CD4-positive, alpha-beta memory T cell (primary cell): ENCODE measurements around the gene TNIP1. TPM values are rescaled to one million over a fixed set of nuclear protein-coding genes. Genes with fewer than 3 reads are reported as not detected.

Experiments
- CTCF ChIA-PET: fragments of 350-600 bp; sonication (Branson Sonifier 250); formaldehyde crosslinking; loops from one replicate; lab custom pipeline; 2021; ENCODE audit warnings: inconsistent platforms; ENCODE audit not compliant: partially characterized antibody; lab: Charles Lee
- POLR2A ChIA-PET: fragments of 350-600 bp; sonication (Branson Sonifier 250); formaldehyde crosslinking; loops from one replicate; lab custom pipeline; 2021; ENCODE audit not compliant: partially characterized antibody; lab: Charles Lee
- DNase-seq, 5 donors: peaks; one replicate each; pipeline versions ENCODE4 v3.0.0 to v3.0.0-alpha.2; 2020 to 2022; ENCODE audit warnings: mixed read lengths in 1 of 5
- H3K27ac ChIP-seq: one replicate; pipeline ENCODE4 v1.7.0; 2013; ENCODE audit warnings: low read depth, low read length
- H3K27me3 ChIP-seq: 2 replicates; pipeline ENCODE4 v1.7.0; 2013; ENCODE audit warnings: mild to moderate bottlenecking, low read length, moderate library complexity; ENCODE audit not compliant: insufficient read depth
- H3K36me3 ChIP-seq: 2 replicates; pipeline ENCODE4 v1.7.0; 2013; ENCODE audit warnings: mild to moderate bottlenecking, low read length, moderate library complexity; ENCODE audit not compliant: insufficient read depth
- H3K4me1 ChIP-seq: 2 replicates; pipeline ENCODE4 v1.7.0; 2013; ENCODE audit warnings: mild to moderate bottlenecking, low read length, moderate library complexity; ENCODE audit not compliant: insufficient read depth
- H3K4me3 ChIP-seq, 2 donors: one replicate each; pipeline ENCODE4 v1.7.0; 2013; ENCODE audit warnings: low read length in 2 of 2, mild to moderate bottlenecking in 1 of 2
- H3K9me3 ChIP-seq, 2 donors: one replicate each; pipeline ENCODE4 v1.7.0; 2013; ENCODE audit warnings: low read length in 2 of 2, control low read depth in 1 of 2; ENCODE audit not compliant: control insufficient read depth in 1 of 2
- H3K27ac Mint-ChIP-seq, 7 donors: one replicate each; pipeline ENCODE4 v1.8.0; 2020 to 2021; ENCODE audit warnings: mixed read lengths in 7 of 7, mild to moderate bottlenecking in 6 of 7, inconsistent platforms in 3 of 7, moderate library complexity in 3 of 7
- H3K27me3 Mint-ChIP-seq, 2 donors: one replicate each; pipeline ENCODE4 v1.8.0; 2020 to 2021; ENCODE audit warnings: mixed read lengths in 2 of 2
- H3K36me3 Mint-ChIP-seq, 2 donors: one replicate each; pipeline ENCODE4 v1.8.0; 2020 to 2021; ENCODE audit warnings: mixed read lengths in 2 of 2, inconsistent platforms in 1 of 2, mild to moderate bottlenecking in 1 of 2
- H3K4me1 Mint-ChIP-seq, 4 donors: one replicate each; pipeline ENCODE4 v1.8.0; 2020 to 2021; ENCODE audit warnings: mixed read lengths in 4 of 4, mild to moderate bottlenecking in 1 of 4
- H3K4me3 Mint-ChIP-seq, 8 donors: one replicate each; pipeline ENCODE4 v1.8.0; 2020 to 2021; ENCODE audit warnings: mixed read lengths in 8 of 8, mild to moderate bottlenecking in 7 of 8, moderate library complexity in 6 of 8, inconsistent platforms in 3 of 8
- H3K9me3 Mint-ChIP-seq, 8 donors: one replicate each; pipeline ENCODE4 v1.8.0; 2020 to 2021; ENCODE audit warnings: mixed read lengths in 8 of 8, mild to moderate bottlenecking in 5 of 8, inconsistent platforms in 3 of 8, moderate library complexity in 1 of 8
- intact Hi-C: fragments of 100-400 bp; cut with micrococcal nuclease; formaldehyde crosslinking; loops from one replicate; pipeline ENCODE4 v1.15.1; 2023
- polyA plus RNA-seq, 2 donors: library from polyadenylated mRNA; unstranded; fragments of 300-500 nt; fragmentation: Illumina TruSeq; gene quantifications; one replicate each; pipeline ENCODE4 v1.2.3, GENCODE V29; 2021
- total RNA-seq, 2 experiments: library from RNA; stranded (reverse); gene quantifications; one replicate each; pipeline ENCODE4 v1.2.3, GENCODE V29; 2021

TNIP1 gene
- total and polyA plus RNA-seq, 4 experiments from 2014 or later: 31.5 to 233 (median 149) TPM

DNA sequence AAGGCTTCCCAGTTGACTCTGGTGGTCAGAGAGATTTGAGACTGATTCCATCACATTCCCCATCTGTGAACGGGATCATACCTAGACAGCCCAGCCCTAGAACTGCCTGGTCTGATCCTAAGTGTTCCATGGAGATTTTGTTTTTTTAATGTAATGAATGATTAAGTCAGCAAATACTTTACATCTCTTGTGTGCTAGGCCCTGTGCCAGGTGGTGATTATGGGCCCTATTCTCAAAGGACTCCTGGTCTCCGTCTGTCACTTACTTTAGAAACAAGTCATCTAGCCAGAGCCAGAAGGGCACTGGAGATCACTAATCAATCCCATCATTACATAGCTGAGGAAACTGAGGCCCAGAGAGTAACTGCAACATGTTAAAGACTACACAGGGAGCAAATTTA lies 61.5 kb downstream of the TNIP1 start:
- H3K27ac ChIP-seq: no peak overlapping the region
- CTCF ChIA-PET: interaction anchor here (1.6 kb wide), 1 partner anchor 96 kb away, joined by 6 read pairs; no protein-coding TSS in a partner anchor

DNA sequence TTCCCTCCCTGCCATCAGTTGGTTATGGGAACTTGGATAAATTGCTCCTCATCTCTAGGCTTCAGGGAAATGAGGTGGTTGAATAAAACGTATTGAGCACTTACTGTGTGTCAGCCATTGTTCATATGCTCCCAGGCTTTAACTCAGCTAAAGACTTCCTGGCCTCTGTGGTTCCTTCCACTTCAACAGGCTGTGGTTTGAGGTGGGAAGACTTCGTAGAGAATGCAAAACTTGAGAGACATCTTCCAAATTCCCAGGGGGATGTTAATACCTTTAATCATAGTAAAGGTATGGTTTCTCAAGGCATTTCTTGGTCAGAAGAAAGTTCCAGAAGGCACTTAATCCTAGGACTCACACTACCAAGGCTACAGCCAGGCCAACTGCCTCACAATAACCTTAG lies 62.0 kb downstream of the TNIP1 start:
- POLR2A ChIA-PET: no interaction called here
- intact Hi-C loops: no loop called here

More for the DNA sequence above, 61.5 kb downstream of the TNIP1 start:
- no peaks in the 10 kb centered on the region for H3K27me3 ChIP-seq
- H3K4me3 ChIP-seq: no peak overlapping the region
- Mint-ChIP-seq H3K9me3 (no peaks in the 10 kb centered on the region), H3K4me3 (peak overlapping the region in 2 of 8 donors; percentile 13 to 26), H3K27me3 (no peaks in the 10 kb centered on the region), H3K27ac (peak overlapping the region in 2 of 7 donors; percentile 54 to 80), H3K36me3 (peaks cover 0 to 4% of the 10 kb centered on the region in 2 donors), H3K4me1 (peaks cover 8 to 48% (median 27%) of the 10 kb centered on the region in 4 donors)
- H3K4me1 ChIP-seq: peaks cover 22% of the 10 kb centered on the region
- H3K36me3 ChIP-seq: no peaks in the 10 kb centered on the region
- DNase-seq: no peak
- intact Hi-C loops: no loop called here
- POLR2A ChIA-PET: no interaction called here
- H3K9me3 ChIP-seq: no peaks in the 10 kb centered on the region

DNA sequence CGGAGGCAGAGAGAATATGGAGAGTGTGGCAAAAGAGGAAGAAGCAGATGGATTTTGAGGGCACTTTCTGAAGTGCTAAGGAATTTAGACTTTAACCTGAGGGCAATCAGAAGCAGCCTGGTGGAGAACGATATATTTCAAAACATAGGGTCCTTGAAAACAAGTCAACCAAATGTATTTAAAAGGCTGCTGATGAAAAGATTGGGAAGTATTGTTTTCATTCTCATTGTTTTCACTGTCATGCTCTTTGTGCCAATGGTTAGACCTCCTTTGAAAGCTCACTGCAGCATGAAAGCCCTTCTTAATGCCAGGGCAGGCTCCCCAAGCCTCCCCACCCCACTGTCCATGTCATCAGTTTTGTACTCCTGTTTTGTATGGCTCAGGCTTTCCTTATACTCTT lies 62.9 kb downstream of the TNIP1 start:
- POLR2A ChIA-PET: no interaction called here
- CTCF ChIA-PET: no interaction called here

More for the DNA sequence above, 62.0 kb downstream of the TNIP1 start:
- H3K9me3 Mint-ChIP-seq: no peaks in the 10 kb centered on the region
- H3K4me1 ChIP-seq: peaks cover 20% of the 10 kb centered on the region
- CTCF ChIA-PET: interaction anchor here (1.6 kb wide), 1 partner anchor 97 kb away, joined by 6 read pairs; no protein-coding TSS in a partner anchor
- no peak for DNase-seq
- no peaks in the 10 kb centered on the region for H3K36me3 ChIP-seq
- no peak overlapping the region for H3K4me3 ChIP-seq
- no peaks in the 10 kb centered on the region for H3K27me3 Mint-ChIP-seq
- H3K27ac Mint-ChIP-seq: no peak overlapping the region
- peaks cover 0 to under 1% of the 10 kb centered on the region in 2 donors for H3K36me3 Mint-ChIP-seq
- H3K4me3 Mint-ChIP-seq: no peak overlapping the region
- no peaks in the 10 kb centered on the region for H3K27me3 ChIP-seq
- H3K4me1 Mint-ChIP-seq: peaks cover 8 to 43% (median 25%) of the 10 kb centered on the region in 4 donors
- H3K9me3 ChIP-seq: no peaks in the 10 kb centered on the region
- no peak overlapping the region for H3K27ac ChIP-seq

DNA sequence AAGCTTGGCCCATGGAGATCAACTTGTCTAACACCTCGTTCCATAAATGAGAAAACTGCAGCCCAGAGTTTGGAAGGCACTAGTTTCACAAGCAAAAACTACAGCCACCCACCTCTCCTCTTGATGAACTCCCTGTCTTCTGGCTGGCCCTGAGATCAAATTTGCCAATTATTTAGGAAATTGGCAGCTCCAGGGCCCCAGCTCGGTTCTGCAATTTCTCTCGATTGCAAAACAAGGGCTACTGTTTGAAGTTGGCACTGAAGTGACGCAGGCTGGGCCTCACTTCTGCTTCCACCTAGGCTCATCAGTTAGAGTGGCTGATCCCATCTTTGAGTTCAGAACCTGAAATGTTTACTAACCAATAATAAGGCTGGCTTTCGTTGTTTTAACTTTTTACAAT lies 64.1 kb downstream of the TNIP1 start:
- no peak overlapping the region for H3K27ac ChIP-seq
- ChIA-PET CTCF (interaction anchor here (1.2 kb wide), 1 partner anchor 11 kb away, joined by 3 read pairs; no protein-coding TSS in a partner anchor), POLR2A (no interaction called here)
- no peak overlapping the region for H3K4me3 ChIP-seq
- intact Hi-C loops: no loop called here
- H3K9me3 ChIP-seq: no peaks in the 10 kb centered on the region
- Mint-ChIP-seq H3K4me1 (peaks cover 8 to 29% (median 19%) of the 10 kb centered on the region in 4 donors), H3K4me3 (no peak overlapping the region), H3K9me3 (no peaks in the 10 kb centered on the region), H3K27me3 (no peaks in the 10 kb centered on the region), H3K36me3 (no peaks in the 10 kb centered on the region), H3K27ac (no peak overlapping the region)
- H3K36me3 ChIP-seq: no peaks in the 10 kb centered on the region
- no peaks in the 10 kb centered on the region for H3K27me3 ChIP-seq
- DNase-seq: no peak
- H3K4me1 ChIP-seq: peaks cover 15% of the 10 kb centered on the region

More for the DNA sequence above, 62.9 kb downstream of the TNIP1 start:
- H3K4me3 ChIP-seq: no peak overlapping the region
- no peak for DNase-seq
- no peaks in the 10 kb centered on the region for H3K36me3 Mint-ChIP-seq
- H3K9me3 Mint-ChIP-seq: no peaks in the 10 kb centered on the region
- peaks cover 8 to 40% (median 23%) of the 10 kb centered on the region in 4 donors for H3K4me1 Mint-ChIP-seq
- no peak overlapping the region for H3K27ac Mint-ChIP-seq
- H3K4me3 Mint-ChIP-seq: no peak overlapping the region
- no peak overlapping the region for H3K27ac ChIP-seq
- no peaks in the 10 kb centered on the region for H3K9me3 ChIP-seq
- intact Hi-C loops: no loop called here
- peaks cover 15% of the 10 kb centered on the region for H3K4me1 ChIP-seq
- no peaks in the 10 kb centered on the region for H3K36me3 ChIP-seq
- no peaks in the 10 kb centered on the region for H3K27me3 ChIP-seq
- no peaks in the 10 kb centered on the region for H3K27me3 Mint-ChIP-seq

DNA sequence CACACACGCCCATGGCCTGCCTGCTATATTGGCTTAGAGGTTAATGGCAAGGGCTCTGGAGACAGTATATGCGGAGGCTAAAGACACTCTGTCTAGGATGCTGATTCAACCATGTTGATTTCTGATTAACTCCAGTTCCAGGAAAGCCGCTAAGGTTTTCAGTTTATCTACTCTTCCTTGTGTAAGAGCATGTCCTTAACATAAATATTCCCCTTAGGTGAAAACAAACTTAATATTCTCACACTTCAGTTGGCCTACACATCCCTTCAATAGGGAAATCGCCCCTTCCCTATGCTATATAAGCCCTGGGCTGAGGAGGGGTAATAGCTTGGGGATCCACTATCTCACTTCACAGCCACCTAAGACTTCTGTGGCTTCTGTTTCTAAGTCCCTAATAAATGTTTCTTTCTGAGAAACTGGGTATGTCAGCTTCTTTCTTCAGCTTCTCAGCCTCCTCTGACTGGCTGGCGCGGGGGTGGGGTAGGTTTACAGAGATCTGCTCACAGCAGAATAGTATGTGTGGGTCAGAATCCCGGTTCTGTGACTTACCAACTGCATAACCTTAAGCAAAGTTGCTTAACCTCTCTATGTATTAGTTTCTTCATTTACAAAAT lies 64.8 kb downstream of the TNIP1 start:
- H3K27me3 ChIP-seq: no peaks in the 10 kb centered on the region
- peak overlapping the region in 1 of 7 donors; percentile 57 for H3K27ac Mint-ChIP-seq

DNA sequence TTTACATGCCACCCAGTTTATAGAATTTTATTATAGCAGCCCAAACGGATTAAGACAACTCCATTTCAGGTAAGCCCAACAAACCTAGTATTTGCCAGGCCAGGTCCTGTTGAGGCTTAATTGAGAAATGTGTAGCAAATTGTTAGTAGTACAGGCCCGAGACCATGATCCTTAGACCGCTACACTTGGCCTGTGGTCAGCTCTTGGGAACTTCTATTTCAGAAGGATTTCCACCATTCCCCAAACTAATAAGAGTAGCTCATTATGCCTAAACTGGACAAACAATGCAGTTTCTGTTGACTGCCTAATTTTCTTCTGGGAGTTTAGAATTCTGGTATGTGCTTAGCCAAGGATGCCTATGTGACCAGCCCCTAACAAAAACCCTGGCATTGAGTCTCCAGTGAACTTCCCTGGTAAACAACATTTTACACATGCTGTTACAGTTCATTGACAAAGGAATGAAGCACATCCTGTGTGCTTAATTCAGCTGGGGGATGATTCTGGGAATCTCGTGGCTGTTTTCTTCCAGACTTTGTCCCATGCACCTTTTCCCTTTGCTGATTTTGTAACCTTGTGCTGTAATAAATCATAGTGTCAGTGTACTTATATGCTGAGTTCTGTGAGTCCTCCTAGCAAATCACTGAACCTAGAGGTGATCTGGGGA lies 66.0 kb downstream of the TNIP1 start:
- Mint-ChIP-seq H3K27me3 (no peaks in the 10 kb centered on the region), H3K4me3 (no peak overlapping the region), H3K4me1 (peaks cover 4 to 16% (median 10%) of the 10 kb centered on the region in 4 donors), H3K36me3 (no peaks in the 10 kb centered on the region), H3K9me3 (no peaks in the 10 kb centered on the region), H3K27ac (no peak overlapping the region)
- intact Hi-C loops: no loop called here
- ChIA-PET POLR2A (no interaction called here), CTCF (no interaction called here)
- Histone ChIP-seq H3K4me3 (no peak overlapping the region), H3K4me1 (peaks cover 8% of the 10 kb centered on the region), H3K36me3 (no peaks in the 10 kb centered on the region), H3K27me3 (no peaks in the 10 kb centered on the region), H3K27ac (no peak overlapping the region), H3K9me3 (no peaks in the 10 kb centered on the region)
- no peak for DNase-seq

More for the DNA sequence above, 64.8 kb downstream of the TNIP1 start:
- ChIA-PET POLR2A (no interaction called here), CTCF (interaction anchor here (1.2 kb wide), 1 partner anchor 10 kb away, joined by 3 read pairs; no protein-coding TSS in a partner anchor)
- intact Hi-C loops: no loop called here
- Mint-ChIP-seq H3K4me3 (no peak overlapping the region), H3K4me1 (peaks cover 7 to 25% (median 18%) of the 10 kb centered on the region in 4 donors), H3K36me3 (no peaks in the 10 kb centered on the region), H3K9me3 (no peaks in the 10 kb centered on the region), H3K27me3 (no peaks in the 10 kb centered on the region)
- Histone ChIP-seq H3K4me1 (peaks cover 13% of the 10 kb centered on the region), H3K27ac (no peak overlapping the region), H3K9me3 (no peaks in the 10 kb centered on the region), H3K36me3 (no peaks in the 10 kb centered on the region), H3K4me3 (no peak overlapping the region)
- no peak for DNase-seq

DNA sequence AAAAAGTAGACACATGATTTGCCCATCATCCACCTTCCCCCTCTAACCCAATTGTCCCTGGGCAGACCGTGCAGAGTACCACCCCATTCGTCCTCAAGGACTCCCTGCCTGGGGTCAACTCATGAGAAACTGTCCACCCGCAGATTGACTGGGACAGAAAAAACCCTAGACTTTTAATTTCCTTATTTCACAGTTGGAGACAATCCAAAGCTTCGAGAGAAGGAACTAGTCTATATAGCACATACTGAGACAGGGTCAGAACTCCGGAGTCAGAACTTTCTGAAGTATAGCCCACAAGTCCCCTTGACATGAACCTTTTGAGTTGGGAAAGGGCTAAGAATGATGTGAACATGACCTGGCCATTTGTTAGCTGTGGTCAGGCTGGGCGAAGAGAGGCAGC lies 68.0 kb downstream of the TNIP1 start:
- H3K9me3 ChIP-seq: no peaks in the 10 kb centered on the region
- DNase-seq: no peak
- Mint-ChIP-seq H3K27ac (no peak overlapping the region), H3K27me3 (no peaks in the 10 kb centered on the region), H3K4me3 (no peak overlapping the region), H3K4me1 (no peaks in the 10 kb centered on the region), H3K9me3 (no peaks in the 10 kb centered on the region), H3K36me3 (no peaks in the 10 kb centered on the region)
- no peaks in the 10 kb centered on the region for H3K4me1 ChIP-seq
- no peak overlapping the region for H3K4me3 ChIP-seq
- no peaks in the 10 kb centered on the region for H3K36me3 ChIP-seq
- intact Hi-C loops: no loop called here
- no peaks in the 10 kb centered on the region for H3K27me3 ChIP-seq
- H3K27ac ChIP-seq: no peak overlapping the region
- ChIA-PET CTCF (interaction anchor here (1.3 to 1.4 kb wide), 2 partner anchors 8 to 102 kb away, joined by 3 read pairs; no protein-coding TSS in a partner anchor), POLR2A (no interaction called here)
